GM23338 (cell line): ENCODE measurements around the gene TLR1.

Source experiments
- CREB1 ChIP-seq: fragments of 250-450 bp; sonication (Bioruptor Pico); IDR thresholded peaks from 2 replicates; pipeline ENCODE4 v1.5.0; 2020; ENCODE audit warnings: low read depth, mild to moderate bottlenecking, moderate library complexity
- EZH2 ChIP-seq: fragments of 200-600 bp; sonication (generic); IDR thresholded peaks from one replicate; pipeline ENCODE4 v1.8.0; 2017; ENCODE audit warnings: antibody characterized with exemption, mild to moderate bottlenecking, low read depth; ENCODE audit not compliant: unreplicated experiment
- EZH2phosphoT487 ChIP-seq: fragments of 200-600 bp; sonication (generic); IDR thresholded peaks from one replicate; pipeline ENCODE4 v1.8.1; 2018; ENCODE audit warnings: antibody characterized with exemption; ENCODE audit not compliant: unreplicated experiment
- JUNB ChIP-seq: IDR thresholded peaks from one replicate; pipeline ENCODE4 v1.6.1; 2016; ENCODE audit warnings: antibody characterized with exemption; ENCODE audit not compliant: unreplicated experiment
- NANOG ChIP-seq: IDR thresholded peaks from 2 replicates; pipeline ENCODE4 v1.6.1; 2016; ENCODE audit warnings: antibody characterized with exemption, borderline replicate concordance
- POLR2AphosphoS5 ChIP-seq: IDR thresholded peaks from 2 replicates; pipeline ENCODE4 v1.6.1; 2016; ENCODE audit warnings: antibody characterized with exemption, low read depth
- STAT1 ChIP-seq: IDR thresholded peaks from one replicate; pipeline ENCODE4 v1.6.1; 2016; ENCODE audit warnings: antibody characterized with exemption; ENCODE audit not compliant: unreplicated experiment
- ZNF114 ChIP-seq: fragments of 250-450 bp; sonication (Bioruptor Pico); IDR thresholded peaks from 2 replicates; pipeline ENCODE4 v1.5.0; 2020; ENCODE audit warnings: mild to moderate bottlenecking, moderate library complexity
- ZNF331 ChIP-seq: fragments of 250-450 bp; sonication (Bioruptor Pico); IDR thresholded peaks from 2 replicates; pipeline ENCODE4 v1.5.0; 2020; ENCODE audit warnings: low read depth, mild to moderate bottlenecking, moderate library complexity
- TF ChIP-seq, protein P1 (sequence below): IDR thresholded peaks from one replicate; pipeline ENCODE4 v1.6.1; 2018; ENCODE audit warnings: antibody characterized with exemption; ENCODE audit not compliant: unreplicated experiment
- TF ChIP-seq, protein P2 (sequence below): IDR thresholded peaks from 2 replicates; pipeline ENCODE4 v1.6.1; 2016; ENCODE audit warnings: antibody characterized with exemption
- TF ChIP-seq, protein P3 (sequence below), 2 experiments: fragments of 200-600 bp in 1 of 2; sonication (generic) in 1 of 2; conservative IDR thresholded peaks; 2 replicates each; pipeline versions ENCODE4 v1.5.1 to v1.6.1; 2016 to 2017; ENCODE audit warnings: antibody characterized with exemption in 2 of 2, low read depth in 2 of 2, mild to moderate bottlenecking in 2 of 2, moderate library complexity in 1 of 2

DNA sequence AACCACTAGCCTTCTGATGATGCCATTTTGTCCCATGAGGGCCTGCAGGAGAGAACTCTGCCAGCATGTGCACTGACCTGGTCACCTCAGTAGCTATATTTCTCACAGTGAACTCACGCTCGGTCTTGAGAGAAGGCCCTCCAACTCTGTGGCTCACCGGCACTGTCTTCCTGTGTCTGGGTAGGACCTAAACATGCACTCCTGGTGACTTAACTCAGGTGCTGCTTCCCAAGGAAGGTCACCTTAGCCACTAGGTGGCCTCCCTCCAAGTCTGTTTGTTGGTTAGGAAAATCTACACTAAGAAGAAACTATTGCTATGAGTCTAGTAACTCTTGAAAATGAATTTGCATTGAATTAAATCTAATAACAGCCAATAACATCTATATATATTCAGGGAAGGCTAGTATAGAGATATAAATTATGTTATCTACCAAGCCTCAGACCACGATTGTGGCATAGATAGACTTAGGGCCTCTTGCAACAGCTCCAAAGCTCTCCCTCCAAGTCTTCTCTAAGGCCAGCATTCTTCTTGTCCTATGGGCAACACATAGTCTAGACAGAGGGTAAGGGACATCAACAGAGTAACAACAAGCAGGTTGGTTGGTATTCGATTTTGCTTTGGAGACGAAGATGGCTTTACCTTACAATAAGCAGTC is 46.5 kb downstream of the TLR1 start:
- TF ChIP-seq, protein P1, sequence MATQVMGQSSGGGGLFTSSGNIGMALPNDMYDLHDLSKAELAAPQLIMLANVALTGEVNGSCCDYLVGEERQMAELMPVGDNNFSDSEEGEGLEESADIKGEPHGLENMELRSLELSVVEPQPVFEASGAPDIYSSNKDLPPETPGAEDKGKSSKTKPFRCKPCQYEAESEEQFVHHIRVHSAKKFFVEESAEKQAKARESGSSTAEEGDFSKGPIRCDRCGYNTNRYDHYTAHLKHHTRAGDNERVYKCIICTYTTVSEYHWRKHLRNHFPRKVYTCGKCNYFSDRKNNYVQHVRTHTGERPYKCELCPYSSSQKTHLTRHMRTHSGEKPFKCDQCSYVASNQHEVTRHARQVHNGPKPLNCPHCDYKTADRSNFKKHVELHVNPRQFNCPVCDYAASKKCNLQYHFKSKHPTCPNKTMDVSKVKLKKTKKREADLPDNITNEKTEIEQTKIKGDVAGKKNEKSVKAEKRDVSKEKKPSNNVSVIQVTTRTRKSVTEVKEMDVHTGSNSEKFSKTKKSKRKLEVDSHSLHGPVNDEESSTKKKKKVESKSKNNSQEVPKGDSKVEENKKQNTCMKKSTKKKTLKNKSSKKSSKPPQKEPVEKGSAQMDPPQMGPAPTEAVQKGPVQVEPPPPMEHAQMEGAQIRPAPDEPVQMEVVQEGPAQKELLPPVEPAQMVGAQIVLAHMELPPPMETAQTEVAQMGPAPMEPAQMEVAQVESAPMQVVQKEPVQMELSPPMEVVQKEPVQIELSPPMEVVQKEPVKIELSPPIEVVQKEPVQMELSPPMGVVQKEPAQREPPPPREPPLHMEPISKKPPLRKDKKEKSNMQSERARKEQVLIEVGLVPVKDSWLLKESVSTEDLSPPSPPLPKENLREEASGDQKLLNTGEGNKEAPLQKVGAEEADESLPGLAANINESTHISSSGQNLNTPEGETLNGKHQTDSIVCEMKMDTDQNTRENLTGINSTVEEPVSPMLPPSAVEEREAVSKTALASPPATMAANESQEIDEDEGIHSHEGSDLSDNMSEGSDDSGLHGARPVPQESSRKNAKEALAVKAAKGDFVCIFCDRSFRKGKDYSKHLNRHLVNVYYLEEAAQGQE, result no peak
- TF ChIP-seq, protein P2, sequence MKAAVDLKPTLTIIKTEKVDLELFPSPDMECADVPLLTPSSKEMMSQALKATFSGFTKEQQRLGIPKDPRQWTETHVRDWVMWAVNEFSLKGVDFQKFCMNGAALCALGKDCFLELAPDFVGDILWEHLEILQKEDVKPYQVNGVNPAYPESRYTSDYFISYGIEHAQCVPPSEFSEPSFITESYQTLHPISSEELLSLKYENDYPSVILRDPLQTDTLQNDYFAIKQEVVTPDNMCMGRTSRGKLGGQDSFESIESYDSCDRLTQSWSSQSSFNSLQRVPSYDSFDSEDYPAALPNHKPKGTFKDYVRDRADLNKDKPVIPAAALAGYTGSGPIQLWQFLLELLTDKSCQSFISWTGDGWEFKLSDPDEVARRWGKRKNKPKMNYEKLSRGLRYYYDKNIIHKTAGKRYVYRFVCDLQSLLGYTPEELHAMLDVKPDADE, result no peak
- TF ChIP-seq, protein P3, sequence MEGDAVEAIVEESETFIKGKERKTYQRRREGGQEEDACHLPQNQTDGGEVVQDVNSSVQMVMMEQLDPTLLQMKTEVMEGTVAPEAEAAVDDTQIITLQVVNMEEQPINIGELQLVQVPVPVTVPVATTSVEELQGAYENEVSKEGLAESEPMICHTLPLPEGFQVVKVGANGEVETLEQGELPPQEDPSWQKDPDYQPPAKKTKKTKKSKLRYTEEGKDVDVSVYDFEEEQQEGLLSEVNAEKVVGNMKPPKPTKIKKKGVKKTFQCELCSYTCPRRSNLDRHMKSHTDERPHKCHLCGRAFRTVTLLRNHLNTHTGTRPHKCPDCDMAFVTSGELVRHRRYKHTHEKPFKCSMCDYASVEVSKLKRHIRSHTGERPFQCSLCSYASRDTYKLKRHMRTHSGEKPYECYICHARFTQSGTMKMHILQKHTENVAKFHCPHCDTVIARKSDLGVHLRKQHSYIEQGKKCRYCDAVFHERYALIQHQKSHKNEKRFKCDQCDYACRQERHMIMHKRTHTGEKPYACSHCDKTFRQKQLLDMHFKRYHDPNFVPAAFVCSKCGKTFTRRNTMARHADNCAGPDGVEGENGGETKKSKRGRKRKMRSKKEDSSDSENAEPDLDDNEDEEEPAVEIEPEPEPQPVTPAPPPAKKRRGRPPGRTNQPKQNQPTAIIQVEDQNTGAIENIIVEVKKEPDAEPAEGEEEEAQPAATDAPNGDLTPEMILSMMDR (conservative IDR thresholded peaks at IDR 0.05; ENCODE audit: low read depth in 2 of 2), result peak; percentile 61 to 70
- TF ChIP-seq EZH2 (no peak), POLR2AphosphoS5 (no peak), EZH2phosphoT487 (no peak), STAT1 (no peak), JUNB (no peak), CREB1 (CRISPR knock-in tag) (no peak), NANOG (no peak), ZNF331 (CRISPR knock-in tag) (no peak), ZNF114 (CRISPR knock-in tag) (no peak)
